Ascending aorta (tissue), 2 donors: ENCODE data around the gene CERS5. TPM values are rescaled to one million over a fixed set of nuclear protein-coding genes. Genes with fewer than 3 reads are reported as not detected.

Experiments
- DNase-seq, 2 donors: peaks; one replicate each; pipeline ENCODE4 v3.0.0-alpha.2; 2019; ENCODE audit warnings: low spot score in 2 of 2
- H3K27ac ChIP-seq, 2 donors: fragments of 200-600 bp; sonication (generic); one replicate each; pipeline ENCODE4 v1.5.1; 2016 to 2017; ENCODE audit warnings: mild to moderate bottlenecking in 1 of 2
- H3K27me3 ChIP-seq: fragments of 200-600 bp; sonication (generic); one replicate; pipeline ENCODE4 v1.5.1; 2017
- H3K36me3 ChIP-seq, 2 donors: fragments of 200-600 bp; sonication (generic); one replicate each; pipeline ENCODE4 v1.5.1; 2016
- H3K4me1 ChIP-seq, 2 donors: fragments of 200-600 bp; sonication (generic); one replicate each; pipeline ENCODE4 v1.5.1; 2016 to 2017; ENCODE audit warnings: mild to moderate bottlenecking in 1 of 2
- H3K4me3 ChIP-seq, 2 donors: fragments of 200-600 bp; sonication (generic); one replicate each; pipeline ENCODE4 v1.5.1; 2016 to 2017; ENCODE audit warnings: mild to moderate bottlenecking in 1 of 2
- H3K9me3 ChIP-seq, 2 donors: fragments of 200-600 bp; sonication (generic); one replicate each; pipeline ENCODE4 v1.5.1; 2016
- CTCF ChIP-seq, 3 experiments: fragments of 200-600 bp in 2 of 3; fragments of 450-650 bp in 1 of 3; sonication (generic) in 2 of 3; IDR thresholded peaks; one replicate each; pipeline ENCODE4 v1.5.1; 2016 to 2019; ENCODE audit warnings: antibody characterized with exemption in 3 of 3, mild to moderate bottlenecking in 1 of 3, moderate library complexity in 1 of 3
- intact Hi-C: fragments of 100-400 bp; cut with DNase I; formaldehyde crosslinking; loops from one replicate; pipeline ENCODE4 v1.15.1; 2023
- total RNA-seq: library from RNA; depleted of rRNA; stranded (reverse); fragments of >200 nt; gene quantifications from one replicate; pipeline ENCODE4 v1.1.0, GENCODE V29; 2016

The CERS5 gene
- total RNA-seq, 1 donor from 2014 or later = 29.7 TPM

- Histone ChIP-seq H3K27me3 (no peaks in the 10 kb centered on the region), H3K36me3 (peaks cover 29 to 39% of the 10 kb centered on the region in 2 donors), H3K27ac (no peak overlapping the region), H3K4me1 (peaks cover 6 to 22% of the 10 kb centered on the region in 2 donors), H3K9me3 (no peaks in the 10 kb centered on the region), H3K4me3 (no peak overlapping the region)
- intact Hi-C loops = no loop called here
- no peak for TF ChIP-seq CTCF (IDR thresholded peaks at IDR 0.05)
- DNase-seq = no peak
Measured at GRCh38 chr12:50120953-50121352, 46.2 kb downstream of the CERS5 start.

GRCh38 chr12:50120521-50120920 is 46.6 kb downstream of the CERS5 start:
- peaks cover 4 to 22% of the 10 kb centered on the region in 2 donors for H3K4me1 ChIP-seq
- no peak for TF ChIP-seq CTCF (IDR thresholded peaks at IDR 0.05)
- no peak overlapping the region for H3K4me3 ChIP-seq
- DNase-seq = no peak
- H3K9me3 ChIP-seq = no peaks in the 10 kb centered on the region
- H3K36me3 ChIP-seq = peaks cover 29 to 43% of the 10 kb centered on the region in 2 donors
- intact Hi-C loops = no loop called here
- H3K27me3 ChIP-seq = no peaks in the 10 kb centered on the region
- no peak overlapping the region for H3K27ac ChIP-seq

GRCh38 chr12:50119387-50119786 is 47.8 kb downstream of the CERS5 start:
- no peak for TF ChIP-seq CTCF (IDR thresholded peaks at IDR 0.05)
- Histone ChIP-seq H3K4me1 (peaks cover 0 to 19% of the 10 kb centered on the region in 2 donors), H3K27ac (peak overlapping the region in 1 of 2 donors; percentile 5), H3K9me3 (no peaks in the 10 kb centered on the region), H3K4me3 (no peak overlapping the region), H3K27me3 (no peaks in the 10 kb centered on the region), H3K36me3 (peaks cover 29 to 44% of the 10 kb centered on the region in 2 donors)
- DNase-seq = peak in 1 of 2 donors; percentile 42
- intact Hi-C loops = no loop called here

GRCh38 chr12:50117057-50117622 is 50.0 kb downstream of the CERS5 start:
- Histone ChIP-seq H3K27me3 (no peaks in the 10 kb centered on the region), H3K4me1 (peaks cover 3 to 30% of the 10 kb centered on the region in 2 donors), H3K4me3 (no peak overlapping the region), H3K36me3 (peaks cover 15 to 37% of the 10 kb centered on the region in 2 donors), H3K27ac (peak overlapping the region; percentile 20 to 59), H3K9me3 (no peaks in the 10 kb centered on the region)
- intact Hi-C loops = no loop called here
- TF ChIP-seq CTCF (IDR thresholded peaks at IDR 0.05) = no peak
- DNase-seq = peak in 1 of 2 donors; percentile 69

- intact Hi-C loops = loop anchor here (1.0 to 5.0 kb wide), 3 partner anchors 27 to 290 kb away; partner anchors contain the start of genes CERS5, LARP4 and SMARCD1
- no peak for TF ChIP-seq CTCF (IDR thresholded peaks at IDR 0.05)
- peaks cover 0 to 9% of the 10 kb centered on the region in 2 donors for H3K36me3 ChIP-seq
- peak in 1 of 2 donors; percentile 74 for DNase-seq
- H3K9me3 ChIP-seq = no peaks in the 10 kb centered on the region
- H3K27ac ChIP-seq = peak overlapping the region; percentile 96 to 98
- H3K4me1 ChIP-seq = peaks cover 22 to 44% of the 10 kb centered on the region in 2 donors
- no peaks in the 10 kb centered on the region for H3K27me3 ChIP-seq
- H3K4me3 ChIP-seq = peak overlapping the region; percentile 83 to 94
Measured at GRCh38 chr12:50112456-50113218, 54.5 kb downstream of the CERS5 start.
